GM23338 (cell line): ENCODE results near the gene ITIH4.

Source experiments
- CREB1 ChIP-seq: fragments of 250-450 bp; sonication (Bioruptor Pico); IDR thresholded peaks from 2 replicates; pipeline ENCODE4 v1.5.0; 2020; ENCODE audit warnings: low read depth, mild to moderate bottlenecking, moderate library complexity
- EZH2 ChIP-seq: fragments of 200-600 bp; sonication (generic); IDR thresholded peaks from one replicate; pipeline ENCODE4 v1.8.0; 2017; ENCODE audit warnings: antibody characterized with exemption, mild to moderate bottlenecking, low read depth; ENCODE audit not compliant: unreplicated experiment
- POLR2AphosphoS5 ChIP-seq: IDR thresholded peaks from 2 replicates; pipeline ENCODE4 v1.6.1; 2016; ENCODE audit warnings: antibody characterized with exemption, low read depth
- REST ChIP-seq: IDR thresholded peaks from one replicate; pipeline ENCODE4 v1.6.1; 2018; ENCODE audit warnings: antibody characterized with exemption; ENCODE audit not compliant: unreplicated experiment
- TF ChIP-seq, protein P1 (sequence below), 2 experiments: fragments of 200-600 bp in 1 of 2; sonication (generic) in 1 of 2; conservative IDR thresholded peaks; 2 replicates each; pipeline versions ENCODE4 v1.5.1 to v1.6.1; 2016 to 2017; ENCODE audit warnings: antibody characterized with exemption in 2 of 2, low read depth in 2 of 2, mild to moderate bottlenecking in 2 of 2, moderate library complexity in 1 of 2

DNA sequence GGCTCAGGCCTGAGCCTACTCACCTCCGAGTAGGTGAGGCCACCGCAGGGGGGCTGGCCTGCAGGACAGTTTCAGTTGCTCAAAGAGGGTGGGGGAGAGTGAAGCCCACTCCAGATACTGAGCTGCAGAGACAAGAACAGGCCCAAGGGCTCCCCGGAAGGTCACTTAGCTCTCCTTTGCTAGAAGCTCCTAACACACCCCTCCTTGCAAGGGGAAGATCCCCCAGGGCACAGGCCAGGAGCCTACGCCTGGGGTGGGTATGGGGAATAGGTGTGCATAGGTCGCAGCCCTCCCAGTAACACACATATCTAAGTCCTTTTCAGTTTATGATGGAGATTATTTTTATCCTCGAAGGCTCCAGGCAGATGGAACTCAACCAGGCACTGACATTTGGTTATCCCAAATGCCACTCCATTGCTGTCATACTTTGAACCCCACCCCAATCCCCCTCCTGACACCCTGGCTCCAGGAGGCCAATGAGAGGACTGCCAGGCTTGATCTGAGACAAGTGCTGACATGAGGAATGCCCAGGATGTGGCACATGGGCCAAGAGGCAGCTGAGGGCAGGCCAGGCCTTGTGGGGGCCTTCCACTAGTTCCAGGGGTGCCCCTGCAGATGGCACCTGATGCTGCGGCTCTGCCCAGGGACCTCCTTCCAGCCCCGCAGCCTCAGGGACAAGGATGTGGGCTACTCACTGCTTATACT, 5.4 kb upstream of the ITIH4 start:
- TF ChIP-seq, protein P1, sequence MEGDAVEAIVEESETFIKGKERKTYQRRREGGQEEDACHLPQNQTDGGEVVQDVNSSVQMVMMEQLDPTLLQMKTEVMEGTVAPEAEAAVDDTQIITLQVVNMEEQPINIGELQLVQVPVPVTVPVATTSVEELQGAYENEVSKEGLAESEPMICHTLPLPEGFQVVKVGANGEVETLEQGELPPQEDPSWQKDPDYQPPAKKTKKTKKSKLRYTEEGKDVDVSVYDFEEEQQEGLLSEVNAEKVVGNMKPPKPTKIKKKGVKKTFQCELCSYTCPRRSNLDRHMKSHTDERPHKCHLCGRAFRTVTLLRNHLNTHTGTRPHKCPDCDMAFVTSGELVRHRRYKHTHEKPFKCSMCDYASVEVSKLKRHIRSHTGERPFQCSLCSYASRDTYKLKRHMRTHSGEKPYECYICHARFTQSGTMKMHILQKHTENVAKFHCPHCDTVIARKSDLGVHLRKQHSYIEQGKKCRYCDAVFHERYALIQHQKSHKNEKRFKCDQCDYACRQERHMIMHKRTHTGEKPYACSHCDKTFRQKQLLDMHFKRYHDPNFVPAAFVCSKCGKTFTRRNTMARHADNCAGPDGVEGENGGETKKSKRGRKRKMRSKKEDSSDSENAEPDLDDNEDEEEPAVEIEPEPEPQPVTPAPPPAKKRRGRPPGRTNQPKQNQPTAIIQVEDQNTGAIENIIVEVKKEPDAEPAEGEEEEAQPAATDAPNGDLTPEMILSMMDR (conservative IDR thresholded peaks at IDR 0.05; ENCODE audit: low read depth in 2 of 2), result no peak
- no peak for TF ChIP-seq CREB1 (CRISPR knock-in tag)
- no peak for TF ChIP-seq EZH2
- no peak for TF ChIP-seq REST
- TF ChIP-seq POLR2AphosphoS5, result no peak
